Mesenchymal stem cell (in vitro differentiated cells and primary cell): ENCODE results near the gene C1RL.
A peak's percentile ranks its signal among the peaks of the same experiment; 100 is the strongest.

Experiments
- DNase-seq: peaks from one replicate; pipeline ENCODE4 v3.0.0-alpha.2; 2013
- H2AFZ ChIP-seq: one replicate; pipeline ENCODE4 v1.6.1; 2013; ENCODE audit warnings: low read depth, mild to moderate bottlenecking, control low read depth, inconsistent platforms, low read length, moderate library complexity
- H2AK5ac ChIP-seq: 2 replicates; pipeline ENCODE4 v1.6.1; 2013; ENCODE audit warnings: low read length, moderate library complexity, mild to moderate bottlenecking, inconsistent platforms; ENCODE audit not compliant: severe bottlenecking
- H2BK120ac ChIP-seq: one replicate; pipeline ENCODE4 v1.6.1; 2013; ENCODE audit warnings: low read depth, mild to moderate bottlenecking, inconsistent platforms, low read length, moderate library complexity
- H2BK12ac ChIP-seq, 2 experiments: one replicate each; pipeline ENCODE4 v1.6.1; 2013; ENCODE audit warnings: inconsistent platforms in 2 of 2, low read length in 2 of 2, mild to moderate bottlenecking in 2 of 2, moderate library complexity in 2 of 2, control low read depth in 1 of 2
- H2BK15ac ChIP-seq: one replicate; pipeline ENCODE4 v1.6.1; 2013; ENCODE audit warnings: mild to moderate bottlenecking, low read depth, inconsistent platforms; ENCODE audit not compliant: poor library complexity, severe bottlenecking
- H2BK5ac ChIP-seq: 2 replicates; pipeline ENCODE4 v1.6.1; 2013; ENCODE audit warnings: low read depth, mild to moderate bottlenecking, low read length, control low read depth, inconsistent platforms; ENCODE audit not compliant: poor library complexity, severe bottlenecking
- H3K14ac ChIP-seq, 2 experiments: one replicate each; pipeline ENCODE4 v1.6.1; 2013; ENCODE audit warnings: inconsistent platforms in 2 of 2, low read length in 2 of 2, control low read depth in 1 of 2, mild to moderate bottlenecking in 1 of 2, moderate library complexity in 1 of 2
- H3K18ac ChIP-seq, 2 experiments: one replicate each; pipeline ENCODE4 v1.6.1; 2013; ENCODE audit warnings: inconsistent platforms in 2 of 2, low read length in 2 of 2, control low read depth in 1 of 2, low read depth in 1 of 2, mild to moderate bottlenecking in 1 of 2
- H3K23ac ChIP-seq, 2 experiments: one replicate each; pipeline ENCODE4 v1.6.1; 2013; ENCODE audit warnings: inconsistent platforms in 2 of 2, low read length in 2 of 2, mild to moderate bottlenecking in 2 of 2, moderate library complexity in 2 of 2, control low read depth in 1 of 2
- H3K27ac ChIP-seq: 2 replicates; pipeline ENCODE4 v1.5.1; 2013; ENCODE audit warnings: mild to moderate bottlenecking, moderate library complexity, low read length, control low read depth, inconsistent platforms; ENCODE audit not compliant: poor library complexity, severe bottlenecking
- H3K27me3 ChIP-seq, 2 experiments: 2 replicates each; pipeline versions ENCODE4 v1.6.1 to v1.7.0; 2013; ENCODE audit warnings: low read length in 2 of 2, mild to moderate bottlenecking in 2 of 2, moderate library complexity in 2 of 2, control low read depth in 1 of 2, inconsistent platforms in 1 of 2; ENCODE audit not compliant: control insufficient read depth in 1 of 2, insufficient read depth in 1 of 2
- H3K36me3 ChIP-seq, 2 experiments: 2 replicates each; pipeline versions ENCODE4 v1.6.1 to v1.7.0; 2013; ENCODE audit warnings: low read length in 2 of 2, control low read depth in 1 of 2, inconsistent platforms in 1 of 2, low read depth in 1 of 2, mild to moderate bottlenecking in 1 of 2; ENCODE audit not compliant: insufficient read depth in 2 of 2, control insufficient read depth in 1 of 2
- H3K4ac ChIP-seq, 2 experiments: one replicate each; pipeline ENCODE4 v1.6.1; 2013; ENCODE audit warnings: inconsistent platforms in 2 of 2, low read length in 2 of 2, mild to moderate bottlenecking in 2 of 2, moderate library complexity in 2 of 2, control low read depth in 1 of 2, low read depth in 1 of 2
- H3K4me1 ChIP-seq: 2 replicates; pipeline ENCODE4 v1.6.1; 2013; ENCODE audit warnings: low read depth, low read length, control low read depth; ENCODE audit not compliant: control insufficient read depth, insufficient read depth
- H3K4me2 ChIP-seq: 2 replicates; pipeline ENCODE4 v1.6.1; 2013; ENCODE audit warnings: low read length, mild to moderate bottlenecking, inconsistent platforms; ENCODE audit not compliant: poor library complexity, severe bottlenecking
- H3K4me3 ChIP-seq, 2 experiments: 2 replicates each; pipeline versions ENCODE4 v1.5.1 to v1.7.0; 2013; ENCODE audit warnings: low read length in 2 of 2, mild to moderate bottlenecking in 2 of 2, control low read depth in 1 of 2, low read depth in 1 of 2; ENCODE audit not compliant: insufficient read depth in 1 of 2
- H3K79me1 ChIP-seq: replicated peaks from 2 replicates; pipeline ENCODE4 v1.6.1; 2013; ENCODE audit warnings: mild to moderate bottlenecking, control low read depth, low read length, inconsistent platforms; ENCODE audit not compliant: poor library complexity, severe bottlenecking
- H3K9ac ChIP-seq: 2 replicates; pipeline ENCODE4 v1.7.0; 2013; ENCODE audit warnings: mild to moderate bottlenecking, low read length, moderate library complexity
- H3K9me3 ChIP-seq: 2 replicates; pipeline ENCODE4 v1.7.0; 2013; ENCODE audit warnings: mild to moderate bottlenecking, low read length; ENCODE audit not compliant: control insufficient read depth
- H4K8ac ChIP-seq: one replicate; pipeline ENCODE4 v1.6.1; 2013; ENCODE audit warnings: inconsistent platforms, mild to moderate bottlenecking, low read length, moderate library complexity
- H4K91ac ChIP-seq: one replicate; pipeline ENCODE4 v1.6.1; 2013; ENCODE audit warnings: mild to moderate bottlenecking, low read length, inconsistent platforms
- WGBS: methylation state at CpG from one replicate; pipeline ENCODE4 v1.1.7; 2013; ENCODE audit warnings: mixed read lengths; 5-methylcytosine and 5-hydroxymethylcytosine counted together

Gene C1RL

GRCh38 chr12:7116196-7116595 lies 7.2 kb upstream of the C1RL start:
- Histone ChIP-seq H2AK5ac (no peak overlapping the region), H3K14ac (no peak overlapping the region), H3K36me3 (peaks cover 44 to 57% of the 10 kb centered on the region in 2 experiments), H2AFZ (no peak overlapping the region), H3K18ac (no peak overlapping the region), H3K27ac (no peak overlapping the region), H2BK15ac (no peak overlapping the region), H3K23ac (no peak overlapping the region), H3K4ac (no peak overlapping the region), H3K9me3 (no peaks in the 10 kb centered on the region), H4K8ac (no peak overlapping the region), H3K4me1 (no peaks in the 10 kb centered on the region), H3K4me3 (no peak overlapping the region), H2BK12ac (no peak overlapping the region), H3K79me1 (no peaks in the 10 kb centered on the region), H3K4me2 (no peak overlapping the region), H3K27me3 (no peaks in the 10 kb centered on the region), H3K9ac (peak overlapping the region; percentile 7), H2BK5ac (no peak overlapping the region), H4K91ac (no peak overlapping the region), H2BK120ac (no peak overlapping the region)
- DNase-seq: no peak
- 82% methylated on average over 3 of the region's 3 CpGs for WGBS

- peaks cover 3% of the 10 kb centered on the region for H3K79me1 ChIP-seq
- no peak overlapping the region for H3K4me3 ChIP-seq
- no peak overlapping the region for H3K9ac ChIP-seq
- H4K91ac ChIP-seq: no peak overlapping the region
- peaks cover 36 to 50% of the 10 kb centered on the region in 2 experiments for H3K36me3 ChIP-seq
- H2AFZ ChIP-seq: no peak overlapping the region
- WGBS: 90% methylated on average over 6 of the region's 6 CpGs
- H2BK15ac ChIP-seq: no peak overlapping the region
- H3K4me2 ChIP-seq: no peak overlapping the region
- H3K14ac ChIP-seq: no peak overlapping the region
- DNase-seq: no peak
- no peak overlapping the region for H3K27ac ChIP-seq
- no peak overlapping the region for H3K18ac ChIP-seq
- H2BK12ac ChIP-seq: no peak overlapping the region
- H3K4ac ChIP-seq: no peak overlapping the region
- H2BK5ac ChIP-seq: no peak overlapping the region
- H2AK5ac ChIP-seq: no peak overlapping the region
- no peak overlapping the region for H4K8ac ChIP-seq
- H3K9me3 ChIP-seq: no peaks in the 10 kb centered on the region
- no peaks in the 10 kb centered on the region for H3K27me3 ChIP-seq
- H2BK120ac ChIP-seq: no peak overlapping the region
- H3K23ac ChIP-seq: no peak overlapping the region
- H3K4me1 ChIP-seq: no peaks in the 10 kb centered on the region
Observed at GRCh38 chr12:7114851-7115250, 5.8 kb upstream of the C1RL start.

- H2BK15ac ChIP-seq: no peak overlapping the region
- H3K23ac ChIP-seq: no peak overlapping the region
- no peak overlapping the region for H3K4me3 ChIP-seq
- no peak overlapping the region for H4K91ac ChIP-seq
- no peak overlapping the region for H3K4ac ChIP-seq
- no peak for DNase-seq
- no peak overlapping the region for H2BK120ac ChIP-seq
- H2BK12ac ChIP-seq: no peak overlapping the region
- no peak overlapping the region for H2AK5ac ChIP-seq
- no peak overlapping the region for H3K27ac ChIP-seq
- H3K79me1 ChIP-seq: peaks cover 7% of the 10 kb centered on the region
- peaks cover 5% of the 10 kb centered on the region for H3K4me1 ChIP-seq
- H3K4me2 ChIP-seq: no peak overlapping the region
- no peaks in the 10 kb centered on the region for H3K9me3 ChIP-seq
- no peak overlapping the region for H3K14ac ChIP-seq
- H3K9ac ChIP-seq: no peak overlapping the region
- H3K18ac ChIP-seq: no peak overlapping the region
- no peak overlapping the region for H2AFZ ChIP-seq
- H3K36me3 ChIP-seq: peaks cover 36 to 50% of the 10 kb centered on the region in 2 experiments
- H3K27me3 ChIP-seq: no peaks in the 10 kb centered on the region
- H2BK5ac ChIP-seq: no peak overlapping the region
- no peak overlapping the region for H4K8ac ChIP-seq
- 90% methylated on average over 11 of the region's 11 CpGs for WGBS
Observed at GRCh38 chr12:7114008-7114407, 5.0 kb upstream of the C1RL start.

- no peak overlapping the region for H2BK120ac ChIP-seq
- peak overlapping the region; percentile 18 for H4K91ac ChIP-seq
- peak overlapping the region; percentile 75 for H3K9ac ChIP-seq
- H3K23ac ChIP-seq: no peak overlapping the region
- no peak overlapping the region for H3K27ac ChIP-seq
- no peak overlapping the region for H2BK5ac ChIP-seq
- H3K27me3 ChIP-seq: no peaks in the 10 kb centered on the region
- 44% methylated on average over 4 of the region's 5 CpGs for WGBS
- H2AK5ac ChIP-seq: no peak overlapping the region
- H3K4ac ChIP-seq: no peak overlapping the region
- H3K4me2 ChIP-seq: no peak overlapping the region
- DNase-seq: peak; percentile 48
- H3K79me1 ChIP-seq: peaks cover 7% of the 10 kb centered on the region
- H3K36me3 ChIP-seq: peaks cover 36 to 45% of the 10 kb centered on the region in 2 experiments
- H2AFZ ChIP-seq: no peak overlapping the region
- no peaks in the 10 kb centered on the region for H3K9me3 ChIP-seq
- H3K4me1 ChIP-seq: peaks cover 5% of the 10 kb centered on the region
- peak overlapping the region in 1 of 2 experiments; percentile 79 for H2BK12ac ChIP-seq
- no peak overlapping the region for H3K14ac ChIP-seq
- no peak overlapping the region for H3K18ac ChIP-seq
- no peak overlapping the region for H2BK15ac ChIP-seq
- peak overlapping the region; percentile 35 for H4K8ac ChIP-seq
- no peak overlapping the region for H3K4me3 ChIP-seq
Observed at GRCh38 chr12:7113389-7113871, 4.4 kb upstream of the C1RL start.
